ENCODE data around the gene PACS1.
"Not testable (repeated sequence)": the region's sequence is repeated elsewhere in the genome, so short reads cannot be mapped to it uniquely, and the experiment has no call there.

PACS1 gene

DNA sequence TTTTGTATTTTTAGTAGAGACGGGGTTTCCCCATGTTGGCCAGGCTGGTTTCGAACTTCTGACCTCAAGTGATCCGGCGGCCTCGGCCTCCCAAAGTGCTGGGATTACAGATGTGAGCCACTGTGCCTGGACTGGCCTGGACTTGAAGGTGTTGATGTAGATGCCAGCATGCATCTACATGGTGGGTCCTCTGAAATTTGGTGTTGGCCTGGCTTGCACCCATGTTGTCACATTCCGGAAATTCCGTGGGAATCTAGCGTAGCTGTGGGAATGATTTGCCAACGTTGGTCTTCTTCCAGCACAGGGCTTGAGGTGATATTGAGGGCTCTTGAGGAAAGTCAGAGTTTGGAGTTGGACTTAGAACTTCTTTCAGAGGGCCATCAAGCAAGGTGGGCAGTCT is 6.5 kb downstream of the PACS1 start:
- Histone ChIP-seq H3K27me3 (ENCODE audit: control insufficient read depth, insufficient read depth, low read length) (no peaks in the 10 kb centered on the region), H3K36me3 (ENCODE audit: control insufficient read depth, insufficient read depth, low read length) (no peaks in the 10 kb centered on the region), H3K4me3 (ENCODE audit: low read length) (no peak overlapping the region), H3K9me3 (ENCODE audit: control insufficient read depth, insufficient read depth, low read length) (no peaks in the 10 kb centered on the region), H3K27ac (ENCODE audit: low read length) (no peak overlapping the region), H3K4me1 (ENCODE audit: control insufficient read depth, insufficient read depth, low read length) (no peaks in the 10 kb centered on the region)
- no peak for DNase-seq (ENCODE audit: low read depth, low spot score)
- WGBS (ENCODE audit: insufficient coverage, insufficient read length): no CpG with 5 or more reads among the region's 9 CpGs

DNA sequence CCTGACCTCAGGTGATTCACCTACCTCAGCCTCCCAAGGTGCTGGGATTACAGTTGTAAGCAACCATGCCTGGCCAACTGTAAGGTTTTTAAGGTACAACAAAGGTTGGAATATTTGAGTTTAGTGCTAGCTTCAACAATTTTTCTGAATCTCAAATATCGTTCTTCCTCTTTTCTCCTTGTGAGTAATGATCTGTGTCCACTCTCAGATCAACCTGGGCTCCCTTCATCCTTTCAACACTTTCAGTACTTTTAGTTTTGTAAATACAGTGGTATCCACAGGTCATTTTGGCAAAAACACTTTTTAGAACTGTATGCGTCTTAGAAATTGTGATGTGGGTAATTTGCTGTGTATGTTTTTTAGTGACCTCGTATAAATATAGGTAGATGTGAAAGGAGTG is 7.9 kb downstream of the PACS1 start:
- H3K27ac ChIP-seq (ENCODE audit: low read length): no peak overlapping the region
- H3K4me1 ChIP-seq (ENCODE audit: control insufficient read depth, insufficient read depth, low read length): no peaks in the 10 kb centered on the region
- no peaks in the 10 kb centered on the region for H3K27me3 ChIP-seq (ENCODE audit: control insufficient read depth, insufficient read depth, low read length)
- H3K36me3 ChIP-seq (ENCODE audit: control insufficient read depth, insufficient read depth, low read length): no peaks in the 10 kb centered on the region
- no peaks in the 10 kb centered on the region for H3K9me3 ChIP-seq (ENCODE audit: control insufficient read depth, insufficient read depth, low read length)
- no peak overlapping the region for H3K4me3 ChIP-seq (ENCODE audit: low read length)
- no peak for DNase-seq (ENCODE audit: low read depth, low spot score)
- no CpG with 5 or more reads among the region's 3 CpGs for WGBS (ENCODE audit: insufficient coverage, insufficient read length)

DNA sequence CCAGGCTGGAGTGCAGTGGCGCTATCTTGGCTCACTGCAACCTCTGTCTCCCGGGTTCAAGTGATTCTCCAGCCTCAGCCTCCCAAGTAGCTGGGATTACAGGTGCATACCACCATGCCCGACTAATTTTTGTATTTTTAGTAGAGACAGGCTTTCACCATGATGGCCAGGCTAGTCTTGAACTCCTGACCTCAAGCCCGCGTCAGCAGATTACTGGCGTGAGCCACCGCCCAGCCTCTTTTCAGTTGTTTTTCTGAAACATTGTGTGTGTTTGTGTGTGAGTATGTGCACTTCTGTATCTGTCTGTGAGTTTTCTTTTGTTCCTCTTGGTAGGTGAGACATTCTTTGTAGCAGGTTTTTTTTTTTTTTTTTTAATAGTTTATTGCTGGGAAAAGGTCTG is 8.9 kb downstream of the PACS1 start:
- not testable (repeated sequence) for H3K36me3 ChIP-seq (ENCODE audit: control insufficient read depth, insufficient read depth, low read length); H3K4me1 ChIP-seq (ENCODE audit: control insufficient read depth, insufficient read depth, low read length); H3K27ac ChIP-seq (ENCODE audit: low read length); H3K9me3 ChIP-seq (ENCODE audit: control insufficient read depth, insufficient read depth, low read length); H3K4me3 ChIP-seq (ENCODE audit: low read length); DNase-seq (ENCODE audit: low read depth, low spot score); H3K27me3 ChIP-seq (ENCODE audit: control insufficient read depth, insufficient read depth, low read length)
- WGBS (ENCODE audit: insufficient coverage, insufficient read length): no CpG with 5 or more reads among the region's 7 CpGs

GRCh38 chr11:66080055-66080817 is 10.2 kb downstream of the PACS1 start:
- Histone ChIP-seq H3K36me3 (ENCODE audit: control insufficient read depth, insufficient read depth, low read length) (no peaks in the 10 kb centered on the region), H3K27ac (ENCODE audit: low read length) (no peak overlapping the region), H3K4me3 (ENCODE audit: low read length) (no peak overlapping the region), H3K9me3 (ENCODE audit: control insufficient read depth, insufficient read depth, low read length) (no peaks in the 10 kb centered on the region), H3K4me1 (ENCODE audit: control insufficient read depth, insufficient read depth, low read length) (no peaks in the 10 kb centered on the region), H3K27me3 (ENCODE audit: control insufficient read depth, insufficient read depth, low read length) (no peaks in the 10 kb centered on the region)
- WGBS (ENCODE audit: insufficient coverage, insufficient read length): no CpG with 5 or more reads among the region's 9 CpGs
- no peak for DNase-seq (ENCODE audit: low read depth, low spot score)

GRCh38 chr11:66081505-66081904 is 11.4 kb downstream of the PACS1 start:
- Histone ChIP-seq H3K4me3 (ENCODE audit: low read length) (no peak overlapping the region), H3K27me3 (ENCODE audit: control insufficient read depth, insufficient read depth, low read length) (no peaks in the 10 kb centered on the region), H3K4me1 (ENCODE audit: control insufficient read depth, insufficient read depth, low read length) (no peaks in the 10 kb centered on the region), H3K9me3 (ENCODE audit: control insufficient read depth, insufficient read depth, low read length) (no peaks in the 10 kb centered on the region), H3K27ac (ENCODE audit: low read length) (no peak overlapping the region), H3K36me3 (ENCODE audit: control insufficient read depth, insufficient read depth, low read length) (no peaks in the 10 kb centered on the region)
- WGBS (ENCODE audit: insufficient coverage, insufficient read length): no CpG with 5 or more reads among the region's 5 CpGs
- no peak for DNase-seq (ENCODE audit: low read depth, low spot score)

- H3K27ac ChIP-seq (ENCODE audit: low read length): no peak overlapping the region
- no CpG with 5 or more reads among the region's 4 CpGs for WGBS (ENCODE audit: insufficient coverage, insufficient read length)
These were observed 13.1 kb downstream of the PACS1 start for GRCh38 chr11:66082946-66083698.

DNA sequence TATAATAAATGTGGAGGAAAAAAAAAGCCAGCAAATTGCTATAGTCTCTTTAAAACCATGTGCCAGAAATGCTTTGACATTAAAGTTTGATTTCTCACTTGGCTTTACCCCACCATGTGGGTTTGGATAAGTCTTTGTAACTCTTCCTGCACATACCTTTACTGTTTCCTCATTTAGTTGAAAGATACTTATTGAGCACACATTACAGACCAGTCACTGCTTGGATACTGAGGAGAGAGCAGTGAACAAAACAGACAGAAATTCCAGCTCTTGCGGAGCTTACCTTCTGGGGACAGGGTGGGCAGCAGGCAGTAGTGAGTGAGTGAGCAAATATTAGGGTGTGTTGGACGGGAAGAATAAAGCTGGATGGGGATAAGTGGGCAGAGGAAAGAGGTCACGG is 13.7 kb downstream of the PACS1 start:
- H3K9me3 ChIP-seq (ENCODE audit: control insufficient read depth, insufficient read depth, low read length): no peaks in the 10 kb centered on the region
- no peak for DNase-seq (ENCODE audit: low read depth, low spot score)
- H3K27ac ChIP-seq (ENCODE audit: low read length): no peak overlapping the region
- H3K4me1 ChIP-seq (ENCODE audit: control insufficient read depth, insufficient read depth, low read length): no peaks in the 10 kb centered on the region
- no peak overlapping the region for H3K4me3 ChIP-seq (ENCODE audit: low read length)
- WGBS (ENCODE audit: insufficient coverage, insufficient read length): 100% methylated on average over 2 of the region's 3 CpGs
- no peaks in the 10 kb centered on the region for H3K27me3 ChIP-seq (ENCODE audit: control insufficient read depth, insufficient read depth, low read length)
- H3K36me3 ChIP-seq (ENCODE audit: control insufficient read depth, insufficient read depth, low read length): no peaks in the 10 kb centered on the region

More at GRCh38 chr11:66082946-66083698, 13.1 kb downstream of the PACS1 start:
- DNase-seq (ENCODE audit: low read depth, low spot score): no peak
- Histone ChIP-seq H3K4me3 (ENCODE audit: low read length) (no peak overlapping the region), H3K4me1 (ENCODE audit: control insufficient read depth, insufficient read depth, low read length) (no peaks in the 10 kb centered on the region), H3K27me3 (ENCODE audit: control insufficient read depth, insufficient read depth, low read length) (no peaks in the 10 kb centered on the region), H3K9me3 (ENCODE audit: control insufficient read depth, insufficient read depth, low read length) (no peaks in the 10 kb centered on the region), H3K36me3 (ENCODE audit: control insufficient read depth, insufficient read depth, low read length) (no peaks in the 10 kb centered on the region)

GRCh38 chr11:66084821-66085475 is 14.9 kb downstream of the PACS1 start:
- no CpG with 5 or more reads among the region's 3 CpGs for WGBS (ENCODE audit: insufficient coverage, insufficient read length)
- H3K9me3 ChIP-seq (ENCODE audit: control insufficient read depth, insufficient read depth, low read length): no peaks in the 10 kb centered on the region
- no peak overlapping the region for H3K4me3 ChIP-seq (ENCODE audit: low read length)
- no peak overlapping the region for H3K27ac ChIP-seq (ENCODE audit: low read length)
- H3K27me3 ChIP-seq (ENCODE audit: control insufficient read depth, insufficient read depth, low read length): no peaks in the 10 kb centered on the region
- H3K36me3 ChIP-seq (ENCODE audit: control insufficient read depth, insufficient read depth, low read length): no peaks in the 10 kb centered on the region
- H3K4me1 ChIP-seq (ENCODE audit: control insufficient read depth, insufficient read depth, low read length): no peaks in the 10 kb centered on the region
- no peak for DNase-seq (ENCODE audit: low read depth, low spot score)

DNA sequence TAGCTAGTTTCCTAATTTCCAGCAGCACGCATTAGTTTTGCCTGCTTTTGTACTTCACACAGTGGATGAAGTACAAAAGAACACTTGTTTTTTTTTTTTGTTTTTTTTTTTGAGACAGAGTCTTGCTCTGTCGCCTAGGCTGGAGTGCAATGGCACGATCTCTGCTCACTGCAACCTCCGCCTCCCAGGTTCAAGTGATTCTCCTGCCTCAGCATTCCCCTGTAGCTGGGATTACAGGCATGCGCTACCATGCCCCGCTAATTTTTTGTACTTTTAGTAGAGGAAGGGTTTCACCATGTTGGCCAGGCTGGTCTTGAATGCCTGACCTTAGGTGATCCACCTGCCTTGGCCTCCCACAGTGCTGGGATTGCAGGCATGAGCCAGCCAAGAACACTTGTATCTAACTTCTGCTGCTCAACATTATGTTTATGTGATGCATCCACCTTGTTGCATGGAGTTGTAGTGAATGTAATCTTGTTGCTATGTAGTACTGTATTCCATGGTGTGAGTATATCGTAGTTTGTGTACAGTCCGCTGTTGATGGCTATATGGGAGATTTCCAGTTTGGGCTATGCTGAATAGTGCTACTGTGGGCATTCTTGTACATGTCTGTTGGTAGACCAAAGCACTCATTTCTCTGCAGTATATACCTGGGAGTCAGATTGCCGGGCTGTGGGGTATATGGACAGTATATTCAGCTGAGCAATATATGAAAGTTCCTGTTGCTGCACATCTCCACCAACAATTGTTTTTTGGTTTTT is 17.3 kb downstream of the PACS1 start:
- no peaks in the 10 kb centered on the region for H3K27me3 ChIP-seq (ENCODE audit: control insufficient read depth, insufficient read depth, low read length)
- no peak overlapping the region for H3K27ac ChIP-seq (ENCODE audit: low read length)
- DNase-seq (ENCODE audit: low read depth, low spot score): no peak
- no CpG with 5 or more reads among the region's 9 CpGs for WGBS (ENCODE audit: insufficient coverage, insufficient read length)
- H3K4me1 ChIP-seq (ENCODE audit: control insufficient read depth, insufficient read depth, low read length): no peaks in the 10 kb centered on the region
- no peaks in the 10 kb centered on the region for H3K9me3 ChIP-seq (ENCODE audit: control insufficient read depth, insufficient read depth, low read length)
- H3K4me3 ChIP-seq (ENCODE audit: low read length): no peak overlapping the region
- H3K36me3 ChIP-seq (ENCODE audit: control insufficient read depth, insufficient read depth, low read length): no peaks in the 10 kb centered on the region

GRCh38 chr11:66089067-66089466 is 19.0 kb downstream of the PACS1 start:
- H3K4me1 ChIP-seq (ENCODE audit: control insufficient read depth, insufficient read depth, low read length): no peaks in the 10 kb centered on the region
- no peaks in the 10 kb centered on the region for H3K27me3 ChIP-seq (ENCODE audit: control insufficient read depth, insufficient read depth, low read length)
- no peak overlapping the region for H3K27ac ChIP-seq (ENCODE audit: low read length)
- no peak overlapping the region for H3K4me3 ChIP-seq (ENCODE audit: low read length)
- H3K36me3 ChIP-seq (ENCODE audit: control insufficient read depth, insufficient read depth, low read length): no peaks in the 10 kb centered on the region
- no peaks in the 10 kb centered on the region for H3K9me3 ChIP-seq (ENCODE audit: control insufficient read depth, insufficient read depth, low read length)
- no peak for DNase-seq (ENCODE audit: low read depth, low spot score)
- WGBS (ENCODE audit: insufficient coverage, insufficient read length): no CpG with 5 or more reads among the region's 3 CpGs
